ENCODE results near the gene KRT16.
"Not testable (repeated sequence)": the region's sequence is repeated elsewhere in the genome, so short reads cannot be mapped to it uniquely, and the experiment has no call there.

The KRT16 gene

GRCh38 chr17:41626028-41626913 lies 13.7 kb upstream of the KRT16 start:
- H3K27ac ChIP-seq (ENCODE audit: low read depth, low read length, severe bottlenecking); H3K36me3 ChIP-seq (ENCODE audit: control insufficient read depth, insufficient read depth, low read length); H3K9me3 ChIP-seq (ENCODE audit: control insufficient read depth, low read length); H3K4me3 ChIP-seq (ENCODE audit: extremely low read depth, insufficient read depth, low read length, poor library complexity, severe bottlenecking): not testable (repeated sequence)
- H3K4me1 ChIP-seq (ENCODE audit: control insufficient read depth, insufficient read depth, low read length, poor library complexity, severe bottlenecking) = peaks cover 12% of the 10 kb centered on the region
- WGBS, 2 experiments (ENCODE audit: insufficient coverage in 2 of 2) = 90 to 92% methylated on average over 2 to 13 of the region's 17 CpGs

- H3K27ac ChIP-seq (ENCODE audit: low read depth, low read length, severe bottlenecking) = no peak overlapping the region
- H3K4me1 ChIP-seq (ENCODE audit: control insufficient read depth, insufficient read depth, low read length, poor library complexity, severe bottlenecking) = peaks cover 12% of the 10 kb centered on the region
- no peak overlapping the region for H3K4me3 ChIP-seq (ENCODE audit: extremely low read depth, insufficient read depth, low read length, poor library complexity, severe bottlenecking)
- WGBS, 2 experiments (ENCODE audit: insufficient coverage in 2 of 2) = 86 to 89% methylated on average over 9 to 15 of the region's 16 CpGs
- no peaks in the 10 kb centered on the region for H3K9me3 ChIP-seq (ENCODE audit: control insufficient read depth, low read length)
- no peaks in the 10 kb centered on the region for H3K36me3 ChIP-seq (ENCODE audit: control insufficient read depth, insufficient read depth, low read length)
Observed at GRCh38 chr17:41625602-41626001, 13.0 kb upstream of the KRT16 start.

DNA sequence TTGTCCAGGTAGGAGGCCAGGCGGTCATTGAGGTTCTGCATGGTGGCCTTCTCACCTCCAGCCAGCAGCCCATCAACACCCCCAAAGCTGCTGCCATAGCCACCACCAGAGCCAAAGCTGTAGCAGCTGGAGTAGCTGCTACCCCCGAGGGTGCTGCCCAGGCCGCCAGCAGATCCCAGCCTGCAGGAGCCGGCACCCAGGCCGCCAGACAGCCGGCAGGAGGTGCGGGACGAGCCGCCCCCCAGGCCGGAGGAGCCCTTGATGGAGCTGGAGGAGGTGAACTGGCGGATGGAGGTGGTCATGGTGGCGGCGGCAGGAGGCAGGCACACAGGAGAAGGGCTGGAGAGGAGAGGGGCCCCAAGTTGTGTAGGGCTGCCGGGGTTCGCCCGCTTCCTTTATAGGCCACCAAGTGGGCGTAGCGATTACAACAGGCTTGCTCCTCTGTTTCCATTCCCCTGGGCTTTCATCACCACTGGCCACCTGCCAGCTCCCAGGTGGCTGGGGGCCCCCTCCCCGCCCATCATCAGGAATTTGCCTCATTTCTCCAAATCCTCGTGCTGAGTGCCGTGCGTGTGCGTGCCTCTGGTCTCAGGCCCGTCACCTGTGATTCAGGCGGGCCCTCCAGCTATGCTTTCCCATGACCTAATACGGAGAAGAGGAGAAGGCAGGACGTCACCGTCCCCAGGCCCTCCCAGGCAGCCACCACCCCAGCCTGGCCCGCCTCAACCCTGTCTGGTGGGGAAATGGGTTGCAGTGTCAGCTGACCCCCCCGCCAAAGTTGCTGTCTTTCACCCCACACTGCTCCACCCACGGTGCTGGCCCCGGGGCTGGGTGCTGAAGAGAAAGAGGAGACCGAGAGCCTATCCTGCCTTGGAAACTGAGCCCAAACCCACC lies 11.9 kb upstream of the KRT16 start, which contains the start of gene KRT17:
TSS of gene KRT17 (minus strand) at position 368 of the 894 bp plus-strand sequence. CDS start at position 302, 66 bp downstream.
- Histone ChIP-seq H3K9me3 (ENCODE audit: control insufficient read depth, low read length) (no peaks in the 10 kb centered on the region), H3K4me3 (ENCODE audit: extremely low read depth, insufficient read depth, low read length, poor library complexity, severe bottlenecking) (no peak within 1 kb of the TSS), H3K27ac (ENCODE audit: low read depth, low read length, severe bottlenecking) (no peak within 1 kb of the TSS), H3K36me3 (ENCODE audit: control insufficient read depth, insufficient read depth, low read length) (no peaks in the 10 kb centered on the region), H3K4me1 (ENCODE audit: control insufficient read depth, insufficient read depth, low read length, poor library complexity, severe bottlenecking) (peaks cover 7% of the 10 kb centered on the region)
- WGBS, 2 experiments (ENCODE audit: insufficient coverage in 2 of 2) = 91 to 93% methylated on average over 24 to 27 of the region's 33 CpGs

GRCh38 chr17:41623184-41623861 lies 10.8 kb upstream of the KRT16 start:
- H3K9me3 ChIP-seq (ENCODE audit: control insufficient read depth, low read length); H3K4me3 ChIP-seq (ENCODE audit: extremely low read depth, insufficient read depth, low read length, poor library complexity, severe bottlenecking); H3K27ac ChIP-seq (ENCODE audit: low read depth, low read length, severe bottlenecking); H3K36me3 ChIP-seq (ENCODE audit: control insufficient read depth, insufficient read depth, low read length); H3K4me1 ChIP-seq (ENCODE audit: control insufficient read depth, insufficient read depth, low read length, poor library complexity, severe bottlenecking): not testable (repeated sequence)
- 87 to 100% methylated on average over 1 to 3 of the region's 10 CpGs for WGBS, 2 experiments (ENCODE audit: insufficient coverage in 2 of 2)

DNA sequence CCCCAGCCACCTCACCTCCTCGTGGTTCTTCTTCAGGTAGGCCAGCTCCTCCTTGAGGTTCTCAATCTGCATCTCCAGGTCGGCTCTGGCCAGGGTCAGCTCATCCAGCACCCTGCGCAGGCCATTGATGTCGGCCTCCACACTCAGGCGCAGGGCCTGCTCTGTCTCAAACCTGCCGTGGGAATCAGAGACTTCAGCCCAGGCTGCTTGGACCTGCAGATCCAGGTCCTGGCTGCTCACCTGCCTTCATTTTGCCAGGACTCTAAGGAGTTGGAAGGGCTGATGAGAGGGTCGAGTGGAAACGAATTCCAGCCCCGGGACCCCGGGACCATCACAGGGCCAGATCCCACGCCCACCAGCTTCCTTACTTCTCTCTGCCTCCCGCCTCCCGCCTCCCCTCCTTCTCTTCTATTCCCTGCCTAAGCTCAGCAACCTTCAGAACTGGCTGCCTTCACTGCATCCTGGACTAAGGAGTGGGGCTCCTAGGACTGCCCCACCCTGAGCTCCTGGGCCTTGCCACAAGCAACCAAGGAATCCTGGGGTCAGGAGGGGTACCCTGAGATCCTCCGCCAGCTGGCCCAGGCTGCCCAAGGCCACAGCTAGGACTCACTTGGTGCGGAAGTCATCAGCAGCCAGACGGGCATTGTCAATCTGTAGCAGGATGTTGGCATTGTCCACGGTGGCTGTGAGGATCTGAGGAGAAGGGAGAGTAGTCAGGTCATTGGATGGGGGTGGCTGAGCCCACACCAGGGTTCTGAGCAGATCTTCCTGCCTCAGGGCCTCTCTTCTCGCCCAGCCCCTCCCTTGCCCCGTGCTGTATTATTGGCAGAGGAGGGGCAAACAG lies 10.0 kb upstream of the KRT16 start:
- not testable (repeated sequence) for H3K4me3 ChIP-seq (ENCODE audit: extremely low read depth, insufficient read depth, low read length, poor library complexity, severe bottlenecking); H3K9me3 ChIP-seq (ENCODE audit: control insufficient read depth, low read length); H3K4me1 ChIP-seq (ENCODE audit: control insufficient read depth, insufficient read depth, low read length, poor library complexity, severe bottlenecking); H3K27ac ChIP-seq (ENCODE audit: low read depth, low read length, severe bottlenecking); H3K36me3 ChIP-seq (ENCODE audit: control insufficient read depth, insufficient read depth, low read length)
- WGBS, 2 experiments (ENCODE audit: insufficient coverage in 2 of 2) = 82 to 90% methylated on average over 10 to 14 of the region's 19 CpGs

DNA sequence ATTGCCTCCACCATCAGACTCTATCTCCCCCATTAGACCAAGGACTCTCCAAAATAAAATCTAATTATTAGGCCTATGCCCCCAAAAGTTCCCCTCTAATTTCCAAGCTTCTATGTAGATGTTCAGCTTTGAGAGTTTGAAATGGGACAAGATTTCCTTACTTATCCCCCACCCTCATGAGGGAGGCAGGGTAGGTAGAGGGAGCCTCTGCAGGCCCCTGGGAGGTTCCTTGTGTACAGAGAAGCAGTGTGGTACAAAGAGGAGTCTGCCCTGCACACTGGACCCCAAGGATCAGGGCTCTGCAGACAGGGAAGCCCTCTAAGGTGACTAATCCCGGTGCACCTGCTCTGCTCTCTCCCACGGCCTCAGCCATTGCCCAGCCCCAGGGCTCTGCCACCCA lies 9.3 kb upstream of the KRT16 start:
- Histone ChIP-seq H3K9me3 (ENCODE audit: control insufficient read depth, low read length) (no peaks in the 10 kb centered on the region), H3K36me3 (ENCODE audit: control insufficient read depth, insufficient read depth, low read length) (no peaks in the 10 kb centered on the region), H3K27ac (ENCODE audit: low read depth, low read length, severe bottlenecking) (no peak overlapping the region), H3K4me1 (ENCODE audit: control insufficient read depth, insufficient read depth, low read length, poor library complexity, severe bottlenecking) (peaks cover 3% of the 10 kb centered on the region), H3K4me3 (ENCODE audit: extremely low read depth, insufficient read depth, low read length, poor library complexity, severe bottlenecking) (no peak overlapping the region)
- 100% methylated on average over 1 of the region's 2 CpGs; no CpG with 5 or more reads in 1 of the 2 experiments for WGBS, 2 experiments (ENCODE audit: insufficient coverage in 2 of 2)

DNA sequence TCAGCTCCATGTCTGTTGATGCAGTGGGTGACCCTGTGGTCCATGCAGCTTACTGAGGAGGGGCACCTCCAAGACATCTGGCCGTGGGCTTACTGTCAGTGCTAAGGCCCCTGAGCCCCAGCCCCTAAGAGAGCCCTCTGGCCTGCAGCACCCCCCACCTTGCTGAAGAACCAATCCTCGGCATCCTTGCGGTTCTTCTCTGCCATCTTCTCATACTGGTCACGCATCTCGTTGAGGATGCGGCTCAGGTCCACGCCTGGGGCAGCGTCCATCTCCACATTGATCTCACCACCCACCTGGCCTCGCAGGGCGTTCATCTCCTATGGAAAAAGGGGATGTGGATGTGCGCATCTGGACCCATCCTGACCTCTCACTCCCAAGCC lies 8.9 kb upstream of the KRT16 start:
- not testable (repeated sequence) for H3K4me3 ChIP-seq (ENCODE audit: extremely low read depth, insufficient read depth, low read length, poor library complexity, severe bottlenecking); H3K36me3 ChIP-seq (ENCODE audit: control insufficient read depth, insufficient read depth, low read length); H3K9me3 ChIP-seq (ENCODE audit: control insufficient read depth, low read length); H3K27ac ChIP-seq (ENCODE audit: low read depth, low read length, severe bottlenecking); H3K4me1 ChIP-seq (ENCODE audit: control insufficient read depth, insufficient read depth, low read length, poor library complexity, severe bottlenecking)
- WGBS, 2 experiments (ENCODE audit: insufficient coverage in 2 of 2) = 90 to 100% methylated on average over 1 to 4 of the region's 11 CpGs

DNA sequence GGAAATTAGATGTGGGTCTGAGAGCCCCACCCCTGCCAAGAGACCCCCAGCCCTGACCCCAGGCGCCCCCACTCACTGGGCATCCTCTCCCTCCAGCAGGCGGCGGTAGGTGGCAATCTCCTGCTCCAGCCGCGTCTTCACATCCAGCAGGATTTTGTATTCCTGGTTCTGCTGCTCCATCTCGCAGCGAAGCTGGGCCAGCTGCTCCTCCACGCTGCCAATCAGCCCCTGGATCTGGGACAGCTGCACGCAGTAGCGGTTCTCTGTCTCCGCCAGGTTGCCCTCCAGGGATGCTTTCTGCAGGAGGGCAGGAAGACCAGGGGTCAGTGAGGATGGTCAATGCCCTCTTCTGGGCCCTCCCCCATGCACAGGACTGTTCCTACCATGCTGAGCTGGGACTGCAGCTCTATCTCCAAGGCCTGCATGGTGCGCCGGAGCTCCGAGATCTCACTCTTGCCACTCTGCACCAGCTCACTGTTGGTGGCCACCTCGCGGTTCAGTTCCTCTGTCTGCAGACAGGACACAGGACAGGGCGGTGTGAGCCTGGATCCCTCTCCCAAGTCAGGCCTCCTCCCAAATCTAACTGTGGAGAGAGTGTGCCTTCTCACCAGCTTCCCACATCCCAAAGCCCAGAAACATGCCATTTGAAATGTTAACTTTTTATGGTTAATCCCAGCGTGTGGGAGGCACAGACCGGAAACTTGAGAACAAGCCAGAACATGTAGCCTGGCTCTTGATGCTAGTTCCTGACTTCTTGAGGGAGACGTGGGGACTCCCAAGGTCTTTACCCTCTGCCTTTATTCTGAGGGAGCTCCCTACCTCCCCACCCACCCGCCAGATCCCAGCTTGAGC lies 8.2 kb upstream of the KRT16 start:
- 91 to 93% methylated on average over 17 to 20 of the region's 21 CpGs for WGBS, 2 experiments (ENCODE audit: insufficient coverage in 2 of 2)
- H3K27ac ChIP-seq (ENCODE audit: low read depth, low read length, severe bottlenecking) = no peak overlapping the region

DNA sequence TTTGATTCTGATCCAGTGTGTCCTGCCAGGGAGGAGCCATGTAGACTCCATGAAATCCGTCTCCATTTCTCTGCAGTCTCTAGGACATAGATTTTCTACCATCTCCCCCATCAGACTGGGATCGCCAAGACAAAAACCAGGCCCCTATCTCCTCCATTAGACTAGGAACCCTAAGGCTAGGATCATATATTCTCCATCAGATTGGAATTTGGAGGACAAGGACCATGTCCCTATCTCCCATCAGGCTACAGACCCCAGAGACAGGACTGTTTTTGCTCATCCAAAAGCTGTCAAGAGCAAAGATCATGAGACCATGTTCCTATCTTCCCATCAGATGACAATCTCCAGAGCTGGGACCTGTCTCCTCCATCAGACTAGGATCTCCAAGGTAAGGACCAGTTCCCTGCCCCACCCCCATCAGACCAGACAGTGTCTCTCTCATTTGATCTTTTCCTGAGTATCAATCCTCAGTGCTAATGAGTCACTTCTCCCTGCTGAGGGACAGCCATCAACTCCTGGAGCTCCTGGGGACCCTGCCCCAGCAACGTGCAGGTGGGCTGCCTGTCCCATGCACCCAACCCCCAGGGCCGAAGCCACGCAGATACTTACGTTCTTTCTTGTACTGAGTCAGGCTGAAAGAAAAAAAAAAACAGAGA lies 7.5 kb upstream of the KRT16 start:
- not testable (repeated sequence) for H3K27ac ChIP-seq (ENCODE audit: low read depth, low read length, severe bottlenecking); H3K4me3 ChIP-seq (ENCODE audit: extremely low read depth, insufficient read depth, low read length, poor library complexity, severe bottlenecking); H3K36me3 ChIP-seq (ENCODE audit: control insufficient read depth, insufficient read depth, low read length); H3K9me3 ChIP-seq (ENCODE audit: control insufficient read depth, low read length); H3K4me1 ChIP-seq (ENCODE audit: control insufficient read depth, insufficient read depth, low read length, poor library complexity, severe bottlenecking)
- 85 to 86% methylated on average over 1 to 4 of the region's 6 CpGs for WGBS, 2 experiments (ENCODE audit: insufficient coverage in 2 of 2)

More for the DNA sequence above, 8.2 kb upstream of the KRT16 start:
- Histone ChIP-seq H3K4me3 (ENCODE audit: extremely low read depth, insufficient read depth, low read length, poor library complexity, severe bottlenecking) (no peak overlapping the region), H3K36me3 (ENCODE audit: control insufficient read depth, insufficient read depth, low read length) (no peaks in the 10 kb centered on the region), H3K4me1 (ENCODE audit: control insufficient read depth, insufficient read depth, low read length, poor library complexity, severe bottlenecking) (peaks cover 3% of the 10 kb centered on the region), H3K9me3 (ENCODE audit: control insufficient read depth, low read length) (no peaks in the 10 kb centered on the region)

All from mesodermal cell (in vitro differentiated cells).